ENCODE data around the gene SDF4.

DNA sequence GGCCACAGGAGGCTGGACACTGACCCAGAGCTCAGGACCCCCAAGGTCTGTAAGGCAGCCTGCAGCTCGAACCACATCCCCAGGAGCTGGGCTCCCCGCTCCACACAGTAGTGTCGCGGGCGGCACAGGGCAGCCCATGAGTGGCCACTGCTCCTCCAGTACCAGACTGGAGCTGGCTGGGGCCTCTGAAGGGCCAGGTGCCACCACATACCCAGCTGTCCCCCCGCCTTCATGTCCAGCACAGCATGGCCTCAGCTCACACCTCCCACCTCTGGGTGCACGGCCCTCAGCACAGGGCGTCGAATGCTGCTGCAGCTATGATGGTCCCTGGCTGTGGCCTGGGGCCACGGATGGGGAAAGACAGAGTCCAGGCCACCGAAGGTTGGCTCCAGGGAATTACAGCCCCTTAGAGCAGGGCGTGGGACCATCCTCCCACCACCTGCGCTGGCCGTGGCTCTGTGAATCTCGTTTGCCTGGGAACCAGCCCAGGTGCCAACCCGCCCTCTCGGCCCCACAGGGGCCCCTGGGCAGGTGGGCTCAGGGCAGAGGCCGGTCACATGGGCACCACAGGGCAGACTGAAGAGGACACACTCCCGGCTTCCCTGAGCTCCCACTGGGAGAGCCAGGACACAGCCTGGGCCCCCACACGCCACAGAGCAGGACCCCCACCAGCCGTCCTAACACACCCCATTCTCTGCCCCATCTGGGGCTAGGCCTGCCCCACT, 15.8 kb downstream of the SDF4 start:
- TF ChIP-seq, protein P1, sequence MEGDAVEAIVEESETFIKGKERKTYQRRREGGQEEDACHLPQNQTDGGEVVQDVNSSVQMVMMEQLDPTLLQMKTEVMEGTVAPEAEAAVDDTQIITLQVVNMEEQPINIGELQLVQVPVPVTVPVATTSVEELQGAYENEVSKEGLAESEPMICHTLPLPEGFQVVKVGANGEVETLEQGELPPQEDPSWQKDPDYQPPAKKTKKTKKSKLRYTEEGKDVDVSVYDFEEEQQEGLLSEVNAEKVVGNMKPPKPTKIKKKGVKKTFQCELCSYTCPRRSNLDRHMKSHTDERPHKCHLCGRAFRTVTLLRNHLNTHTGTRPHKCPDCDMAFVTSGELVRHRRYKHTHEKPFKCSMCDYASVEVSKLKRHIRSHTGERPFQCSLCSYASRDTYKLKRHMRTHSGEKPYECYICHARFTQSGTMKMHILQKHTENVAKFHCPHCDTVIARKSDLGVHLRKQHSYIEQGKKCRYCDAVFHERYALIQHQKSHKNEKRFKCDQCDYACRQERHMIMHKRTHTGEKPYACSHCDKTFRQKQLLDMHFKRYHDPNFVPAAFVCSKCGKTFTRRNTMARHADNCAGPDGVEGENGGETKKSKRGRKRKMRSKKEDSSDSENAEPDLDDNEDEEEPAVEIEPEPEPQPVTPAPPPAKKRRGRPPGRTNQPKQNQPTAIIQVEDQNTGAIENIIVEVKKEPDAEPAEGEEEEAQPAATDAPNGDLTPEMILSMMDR (IDR thresholded peaks at IDR 0.05; ENCODE audit: insufficient read depth, low read depth, low read length) = no peak
- TF ChIP-seq EZH2 (IDR thresholded peaks at IDR 0.05; ENCODE audit: insufficient read depth, low read length) = no peak

Measured in astrocyte (in vitro differentiated cells and primary cell).